SIG-M5 treated with dmso at 0.1 percent for 504 hours (cell line): ENCODE results near the gene ERGIC1.
"Not testable (repeated sequence)": the region's sequence is repeated elsewhere in the genome, so short reads cannot be mapped to it uniquely, and the experiment has no call there.

Experiments
- DNase-seq: peaks from one replicate; lab custom pipeline; 2025; ENCODE audit not compliant: unreplicated experiment; lab: John Stamatoyannopoulos, UW

The ERGIC1 gene

GRCh38 chr5:172800088-172800551 is 33.9 kb upstream of the ERGIC1 start:
- peak; percentile 96 for DNase-seq

GRCh38 chr5:172801179-172801671 is 32.8 kb upstream of the ERGIC1 start:
- DNase-seq, result no peak

- no peak for DNase-seq
Observed at GRCh38 chr5:172802112-172802511, 31.9 kb upstream of the ERGIC1 start.

GRCh38 chr5:172802567-172803176 is 31.4 kb upstream of the ERGIC1 start:
- DNase-seq, result no peak

GRCh38 chr5:172805018-172805683 is 28.9 kb upstream of the ERGIC1 start:
- no peak for DNase-seq

- DNase-seq, result no peak
Observed at GRCh38 chr5:172805736-172806255, 28.3 kb upstream of the ERGIC1 start.

GRCh38 chr5:172806897-172807672 is 27.0 kb upstream of the ERGIC1 start:
- DNase-seq, result peak; percentile 63

GRCh38 chr5:172807766-172808311 is 26.2 kb upstream of the ERGIC1 start:
- DNase-seq, result no peak

GRCh38 chr5:172809774-172810173 is 24.3 kb upstream of the ERGIC1 start:
- DNase-seq, result no peak

- DNase-seq, result not testable (repeated sequence)
Observed at GRCh38 chr5:172810996-172811395, 23.1 kb upstream of the ERGIC1 start.

GRCh38 chr5:172815631-172816030 is 18.4 kb upstream of the ERGIC1 start:
- DNase-seq, result no peak

- DNase-seq, result no peak
Observed at GRCh38 chr5:172816925-172817562, 17.0 kb upstream of the ERGIC1 start.

- no peak for DNase-seq
Observed at GRCh38 chr5:172817664-172818063, 16.4 kb upstream of the ERGIC1 start.

GRCh38 chr5:172818081-172818480 is 16.0 kb upstream of the ERGIC1 start:
- DNase-seq, result no peak

GRCh38 chr5:172819569-172819968 is 14.5 kb upstream of the ERGIC1 start:
- no peak for DNase-seq

GRCh38 chr5:172820046-172820767 is 13.8 kb upstream of the ERGIC1 start:
- no peak for DNase-seq

- no peak for DNase-seq
Observed at GRCh38 chr5:172821340-172821985, 12.6 kb upstream of the ERGIC1 start.

GRCh38 chr5:172823840-172824362 is 10.2 kb upstream of the ERGIC1 start:
- no peak for DNase-seq

GRCh38 chr5:172825610-172826204 is 8.3 kb upstream of the ERGIC1 start:
- no peak for DNase-seq
